Measurements from ENCODE around the gene NDUFA9. TPM values are rescaled to one million over a fixed set of nuclear protein-coding genes. Genes with fewer than 3 reads are reported as not detected.

Gene NDUFA9
- 113 and 115 TPM in 2 replicates for total RNA-seq
- polyA plus RNA-seq, result 86.7 and 116 TPM in 2 replicates
- 62.8 and 64.4 TPM in 2 replicates for polyA plus RNA-seq (2011; cell fraction: cytosol; rRNA removed)
- polyA plus RNA-seq (2011; cell fraction: nucleus; rRNA removed), result 59.1 and 66.8 TPM in 2 replicates
- polyA plus RNA-seq (2012), result 144 and 179 TPM in 2 replicates
- 231 and 244 TPM in 2 replicates for polyA minus RNA-seq
- polyA minus RNA-seq (2011; cell fraction: cytosol; rRNA and poly(A)+ RNA removed), result 153 TPM
- polyA minus RNA-seq (2011; cell fraction: nucleus; rRNA and poly(A)+ RNA removed), result 48.8 and 63.0 TPM in 2 replicates
- percentile 62 among the genes with signal in this experiment for Bru-seq, nascent RNA
- percentile 84 among the genes with signal in this experiment for BruChase-seq, experiment 1, labeled RNA remaining after a 6-hour chase
- percentile 74 among the genes with signal in this experiment for BruChase-seq, experiment 2, labeled RNA remaining after a 2-hour chase
- long read RNA-seq, full-length matches to known transcripts, result 448 of 470 reads
- long read RNA-seq, partial matches to known transcripts, result 6 of 470 reads
- long read RNA-seq, other reads (novel, unspliced or antisense), result 16 of 470 reads

GRCh38 chr12:4648501-4649357, at the start of gene NDUFA9, which contains the start of gene AKAP3:
Gene NDUFA9 (plus strand): TSS chr12:4649114. CDS start chr12:4649127, 13 bp downstream.
Gene AKAP3 (minus strand): TSS chr12:4649051. CDS start chr12:4638196, 10,855 bp downstream.
- H3K36me3 ChIP-seq (ENCODE audit: control insufficient read depth in 2 of 2, extremely low read depth in 1 of 2, insufficient read depth in 2 of 2, low read length in 2 of 2), result no peaks in the 10 kb centered on the region
- DNase-seq (ENCODE audit: low read depth, low spot score) (peak; percentile 93), FAIRE-seq (peak; percentile 91)
- H3K4me3 ChIP-seq (replicated peaks in 1 of 3; ENCODE audit: insufficient read depth in 1 of 3, low read depth in 1 of 3, low read length in 3 of 3), result peak within 1 kb of the TSS; percentile 58 to 97 (median 96)
- peak within 1 kb of the TSS; percentile 97 for H2AFZ ChIP-seq (ENCODE audit: low read depth, low read length)
- intact Hi-C loops (cut with micrococcal nuclease) (loop anchor here (1.0 kb wide), 3 partner anchors 44 to 327 kb away; partner anchors contain the start of genes RAD51AP1 and TIGAR), dilution Hi-C loops (cut with MboI; ENCODE audit: extremely low pct_ligation_motif_present, low sequenced_read_pairs) (loop anchor here (10.0 kb wide), 1 partner anchor 96 kb away; no protein-coding TSS in a partner anchor)
- TF ChIP-seq POLR2A (IDR thresholded peaks at IDR 0.05; ENCODE audit: low read depth, low read length) (peak; percentile 73), POLR2AphosphoS5 (IDR thresholded peaks at IDR 0.05; ENCODE audit: insufficient read depth, low read depth, low read length) (peak; percentile 82)
- TF ChIP-seq, protein P1, sequence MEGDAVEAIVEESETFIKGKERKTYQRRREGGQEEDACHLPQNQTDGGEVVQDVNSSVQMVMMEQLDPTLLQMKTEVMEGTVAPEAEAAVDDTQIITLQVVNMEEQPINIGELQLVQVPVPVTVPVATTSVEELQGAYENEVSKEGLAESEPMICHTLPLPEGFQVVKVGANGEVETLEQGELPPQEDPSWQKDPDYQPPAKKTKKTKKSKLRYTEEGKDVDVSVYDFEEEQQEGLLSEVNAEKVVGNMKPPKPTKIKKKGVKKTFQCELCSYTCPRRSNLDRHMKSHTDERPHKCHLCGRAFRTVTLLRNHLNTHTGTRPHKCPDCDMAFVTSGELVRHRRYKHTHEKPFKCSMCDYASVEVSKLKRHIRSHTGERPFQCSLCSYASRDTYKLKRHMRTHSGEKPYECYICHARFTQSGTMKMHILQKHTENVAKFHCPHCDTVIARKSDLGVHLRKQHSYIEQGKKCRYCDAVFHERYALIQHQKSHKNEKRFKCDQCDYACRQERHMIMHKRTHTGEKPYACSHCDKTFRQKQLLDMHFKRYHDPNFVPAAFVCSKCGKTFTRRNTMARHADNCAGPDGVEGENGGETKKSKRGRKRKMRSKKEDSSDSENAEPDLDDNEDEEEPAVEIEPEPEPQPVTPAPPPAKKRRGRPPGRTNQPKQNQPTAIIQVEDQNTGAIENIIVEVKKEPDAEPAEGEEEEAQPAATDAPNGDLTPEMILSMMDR (IDR thresholded peaks at IDR 0.05; ENCODE audit: extremely low read depth in 1 of 2, insufficient read depth in 1 of 2, low read depth in 1 of 2, low read length in 2 of 2), result no peak
- peak within 1 kb of the TSS; percentile 97 for H3K9ac ChIP-seq (replicated peaks; ENCODE audit: extremely low read depth, insufficient read depth, low read length)
- H3K79me2 ChIP-seq (ENCODE audit: control insufficient read depth, insufficient read depth, low read length), result peaks cover 44% of the 10 kb centered on the region
- H3K4me1 ChIP-seq (ENCODE audit: control insufficient read depth, extremely low read depth, insufficient read depth, low read length), result peaks cover 16% of the 10 kb centered on the region
- H3K4me2 ChIP-seq (ENCODE audit: insufficient read depth, low read length), result peak within 1 kb of the TSS; percentile 92
- H3K27ac ChIP-seq (ENCODE audit: insufficient read depth, low read depth, low read length), result peak within 1 kb of the TSS; percentile 79
- TSS peak; percentile 84 for BruUV-seq (replicated peaks)
- CTCF ChIA-PET, result interaction anchor here (0.8 to 1.7 kb wide), 7 partner anchors 8 to 87 kb away, joined by 3 to 12 read pairs (median 3); partner anchors contain the start of gene DYRK4
- peaks cover 2% of the 10 kb centered on the region for H4K20me1 ChIP-seq (replicated peaks; ENCODE audit: control insufficient read depth, extremely low read depth, insufficient read depth, low read length)
- no peaks in the 10 kb centered on the region for H3K9me3 ChIP-seq (replicated peaks; ENCODE audit: control insufficient read depth, insufficient read depth, low read length)
- POLR2A ChIA-PET, result no interaction called here
- H3K9me1 ChIP-seq (replicated peaks; ENCODE audit: control insufficient read depth, extremely low read depth, insufficient read depth, low read length), result no peaks in the 10 kb centered on the region
- H3K27me3 ChIP-seq (ENCODE audit: control insufficient read depth in 2 of 2, insufficient read depth in 2 of 2, low read length in 2 of 2), result no peaks in the 10 kb centered on the region

Data from endothelial cell of umbilical vein (primary cell).